Endothelial cell of umbilical vein (primary cell): Measurements from ENCODE around the gene CNKSR1. TPM values are rescaled to one million over a fixed set of nuclear protein-coding genes. Genes with fewer than 3 reads are reported as not detected.

Experiments used
- BruUV-seq: library from RNA; stranded (reverse); fragments of 400-500 nt; replicated peaks from 2 replicates; lab custom pipeline; 2021; lab: Mats Ljungman, UMichigan
- CTCF ChIA-PET: fragments of 300-600, 350-600 bp; sonication (Branson Sonifier 250); formaldehyde crosslinking; loops from one replicate; lab custom pipeline; 2021; ENCODE audit warnings: antibody characterized with exemption, inconsistent platforms; lab: Charles Lee
- POLR2A ChIA-PET: fragments of 300-600, 350-600 bp; sonication (Branson Sonifier 250); formaldehyde crosslinking; loops from one replicate; lab custom pipeline; 2021; ENCODE audit warnings: antibody characterized with exemption, inconsistent platforms; lab: Charles Lee
- DNase-seq: peaks from one replicate; pipeline ENCODE4 v3.0.0-alpha.2; 2011; ENCODE audit warnings: low read depth, low spot score
- FAIRE-seq: peaks from 2 replicates; lab custom pipeline; 2011; peaks lifted over from hg19 to GRCh38; lab: Jason Lieb, UNC
- H2AFZ ChIP-seq: 2 replicates; pipeline ENCODE4 v1.6.0; 2012; ENCODE audit warnings: low read depth, low read length, control low read depth, inconsistent platforms
- H3K27ac ChIP-seq: 2 replicates; pipeline ENCODE4 v1.5.1; 2011; ENCODE audit warnings: low read depth, mild to moderate bottlenecking, control low read depth, low read length, moderate library complexity; ENCODE audit not compliant: insufficient read depth
- H3K27me3 ChIP-seq, 2 experiments: 2 replicates each; pipeline versions ENCODE4 v1.6.0 to v1.6.1; 2011; ENCODE audit warnings: low read length in 2 of 2, mixed read lengths in 1 of 2; ENCODE audit not compliant: control insufficient read depth in 2 of 2, insufficient read depth in 2 of 2
- H3K36me3 ChIP-seq, 2 experiments: 2 replicates in 1 of 2; 3 replicates in 1 of 2; pipeline ENCODE4 v1.5.1; 2011; ENCODE audit warnings: low read length in 2 of 2, mild to moderate bottlenecking in 1 of 2, moderate library complexity in 1 of 2; ENCODE audit not compliant: control insufficient read depth in 2 of 2, insufficient read depth in 2 of 2; ENCODE audit errors: extremely low read depth in 1 of 2
- H3K4me1 ChIP-seq: 3 replicates; pipeline ENCODE4 v1.5.1; 2011; ENCODE audit warnings: mild to moderate bottlenecking, low read length; ENCODE audit not compliant: control insufficient read depth, insufficient read depth; ENCODE audit errors: extremely low read depth
- H3K4me2 ChIP-seq: 2 replicates; pipeline ENCODE4 v1.6.1; 2011; ENCODE audit warnings: low read length, control low read depth, mixed read lengths; ENCODE audit not compliant: insufficient read depth
- H3K4me3 ChIP-seq, 3 experiments: fragments of 200-600 bp in 1 of 3; sonication (generic), shearing (Covaris generic) in 1 of 3; replicated peaks in 1 of 3; 2 replicates each; pipeline ENCODE4 v1.5.1; 2011 to 2016; ENCODE audit warnings: control low read depth in 3 of 3, low read length in 3 of 3, mild to moderate bottlenecking in 2 of 3, inconsistent platforms in 1 of 3, low read depth in 1 of 3, moderate library complexity in 1 of 3; ENCODE audit not compliant: insufficient read depth in 1 of 3
- H3K79me2 ChIP-seq: 2 replicates; pipeline ENCODE4 v1.6.0; 2012; ENCODE audit warnings: low read length, inconsistent platforms; ENCODE audit not compliant: control insufficient read depth, insufficient read depth
- H3K9ac ChIP-seq: replicated peaks from 2 replicates; pipeline ENCODE3; 2011; ENCODE audit warnings: low read length, control low read depth; ENCODE audit not compliant: insufficient read depth; ENCODE audit errors: extremely low read depth
- H3K9me1 ChIP-seq: replicated peaks from 3 replicates; pipeline ENCODE4 v1.6.0; 2011; ENCODE audit warnings: mild to moderate bottlenecking, low read length; ENCODE audit not compliant: control insufficient read depth, insufficient read depth; ENCODE audit errors: extremely low read depth
- H3K9me3 ChIP-seq: replicated peaks from 2 replicates; pipeline ENCODE4 v1.5.1; 2012; ENCODE audit warnings: low read length, inconsistent platforms; ENCODE audit not compliant: control insufficient read depth, insufficient read depth
- H4K20me1 ChIP-seq: replicated peaks from 2 replicates; pipeline ENCODE3; 2011; ENCODE audit warnings: mild to moderate bottlenecking, low read length; ENCODE audit not compliant: control insufficient read depth, insufficient read depth; ENCODE audit errors: extremely low read depth
- EZH2 ChIP-seq: IDR thresholded peaks from 2 replicates; pipeline ENCODE4 v1.6.1; 2012; ENCODE audit warnings: borderline replicate concordance, low read depth, mild to moderate bottlenecking, moderate library complexity, low read length, inconsistent platforms; ENCODE audit not compliant: severe bottlenecking
- FOS ChIP-seq: IDR thresholded peaks from 2 replicates; pipeline ENCODE4 v1.6.1; 2011; ENCODE audit warnings: mild to moderate bottlenecking, low read length, moderate library complexity, borderline replicate concordance; ENCODE audit not compliant: insufficient read depth
- GATA2 ChIP-seq: IDR thresholded peaks from 2 replicates; pipeline ENCODE4 v1.7.0; 2011; ENCODE audit warnings: low read depth, mild to moderate bottlenecking, moderate library complexity, mixed read lengths, low read length; ENCODE audit not compliant: insufficient read length, insufficient read depth
- JUN ChIP-seq: IDR thresholded peaks from 2 replicates; pipeline ENCODE4 v1.6.1; 2011; ENCODE audit warnings: borderline replicate concordance, low read depth; ENCODE audit not compliant: insufficient read length, insufficient read depth
- MYC ChIP-seq: IDR thresholded peaks from one replicate; pipeline ENCODE4 v1.6.1; 2011; ENCODE audit warnings: mild to moderate bottlenecking, low read depth, low read length
- POLR2A ChIP-seq: IDR thresholded peaks from 2 replicates; pipeline ENCODE4 v1.6.1; 2012; ENCODE audit warnings: low read depth, mild to moderate bottlenecking, control low read depth, low read length
- POLR2AphosphoS5 ChIP-seq: IDR thresholded peaks from 2 replicates; pipeline ENCODE4 v1.6.1; 2012; ENCODE audit warnings: low read depth, mild to moderate bottlenecking, control low read depth, low read length, moderate library complexity; ENCODE audit not compliant: insufficient read depth
- dilution Hi-C: fragments of 300-500 bp; cut with MboI; formaldehyde crosslinking; loops from one replicate; pipeline ENCODE4 v1.15.0; 2019; ENCODE audit warnings: low sequenced_read_pairs; ENCODE audit not compliant: extremely low pct_ligation_motif_present
- intact Hi-C: fragments of 100-400 bp; cut with micrococcal nuclease; formaldehyde crosslinking; loops from one replicate; pipeline ENCODE4 v1.10.0; 2022
- polyA plus RNA-seq, 4 experiments: library from polyadenylated mRNA; depleted of rRNA in 3 of 4; stranded (reverse) in 3 of 4; unstranded in 1 of 4; fragments of >200 nt; gene quantifications; 2 replicates each; pipeline versions ENCODE4 v1.2.1 to v1.2.3, GENCODE V29; 2011 to 2012; ENCODE audit warnings: missing spikeins in 1 of 4
- total RNA-seq: library from RNA; stranded (reverse); gene quantifications from 2 replicates; pipeline ENCODE4 v1.2.3, GENCODE V29; 2021
- TF ChIP-seq, protein P1 (sequence below), 2 donors: IDR thresholded peaks; 1 replicate in 1 of 2; 2 replicates in 1 of 2; pipeline ENCODE4 v1.5.1; 2011; ENCODE audit warnings: low read length in 2 of 2, mild to moderate bottlenecking in 2 of 2, moderate library complexity in 2 of 2, control low read depth in 1 of 2, inconsistent platforms in 1 of 2, low read depth in 1 of 2; ENCODE audit not compliant: insufficient read depth in 1 of 2; ENCODE audit errors: extremely low read depth in 1 of 2
- TF ChIP-seq, protein P2 (sequence below): IDR thresholded peaks from 2 replicates; pipeline ENCODE4 v1.6.1; 2011; ENCODE audit not compliant: insufficient read depth, insufficient read length

The CNKSR1 gene
- total and polyA plus RNA-seq, 2 donors (not counting 3 experiments of a cell fraction or from before 2014, with no cell fraction given), result 0.22 TPM; not detected in 1

DNA sequence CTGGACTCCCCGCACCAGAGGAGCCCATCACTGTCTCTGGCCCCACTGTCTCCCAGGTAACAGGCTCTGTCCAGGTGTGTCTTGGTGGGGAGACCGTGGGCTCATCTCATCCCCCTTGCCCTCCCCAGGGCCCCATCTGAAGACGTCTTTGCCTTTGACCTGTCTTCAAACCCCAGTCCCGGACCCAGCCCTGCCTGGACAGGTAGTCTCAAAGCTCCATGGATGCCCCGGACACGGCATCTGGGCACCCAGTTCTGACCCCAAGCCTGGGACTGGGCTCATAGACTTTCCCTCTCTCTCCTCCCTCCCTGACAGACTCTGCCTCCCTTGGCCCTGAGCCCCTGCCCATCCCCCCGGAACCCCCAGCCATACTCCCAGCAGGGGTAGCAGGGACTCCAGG lies 6.8 kb downstream of the CNKSR1 start:
- no peak overlapping the region for H3K27ac ChIP-seq
- H4K20me1 ChIP-seq, result no peaks in the 10 kb centered on the region
- TF ChIP-seq EZH2 (no peak), MYC (no peak), POLR2AphosphoS5 (no peak), FOS (no peak), JUN (no peak), POLR2A (no peak), GATA2 (no peak)
- TF ChIP-seq, protein P1, sequence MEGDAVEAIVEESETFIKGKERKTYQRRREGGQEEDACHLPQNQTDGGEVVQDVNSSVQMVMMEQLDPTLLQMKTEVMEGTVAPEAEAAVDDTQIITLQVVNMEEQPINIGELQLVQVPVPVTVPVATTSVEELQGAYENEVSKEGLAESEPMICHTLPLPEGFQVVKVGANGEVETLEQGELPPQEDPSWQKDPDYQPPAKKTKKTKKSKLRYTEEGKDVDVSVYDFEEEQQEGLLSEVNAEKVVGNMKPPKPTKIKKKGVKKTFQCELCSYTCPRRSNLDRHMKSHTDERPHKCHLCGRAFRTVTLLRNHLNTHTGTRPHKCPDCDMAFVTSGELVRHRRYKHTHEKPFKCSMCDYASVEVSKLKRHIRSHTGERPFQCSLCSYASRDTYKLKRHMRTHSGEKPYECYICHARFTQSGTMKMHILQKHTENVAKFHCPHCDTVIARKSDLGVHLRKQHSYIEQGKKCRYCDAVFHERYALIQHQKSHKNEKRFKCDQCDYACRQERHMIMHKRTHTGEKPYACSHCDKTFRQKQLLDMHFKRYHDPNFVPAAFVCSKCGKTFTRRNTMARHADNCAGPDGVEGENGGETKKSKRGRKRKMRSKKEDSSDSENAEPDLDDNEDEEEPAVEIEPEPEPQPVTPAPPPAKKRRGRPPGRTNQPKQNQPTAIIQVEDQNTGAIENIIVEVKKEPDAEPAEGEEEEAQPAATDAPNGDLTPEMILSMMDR (IDR thresholded peaks at IDR 0.05; ENCODE audit: extremely low read depth in 1 of 2, insufficient read depth in 1 of 2, low read depth in 1 of 2, low read length in 2 of 2), result no peak
- TF ChIP-seq, protein P2, sequence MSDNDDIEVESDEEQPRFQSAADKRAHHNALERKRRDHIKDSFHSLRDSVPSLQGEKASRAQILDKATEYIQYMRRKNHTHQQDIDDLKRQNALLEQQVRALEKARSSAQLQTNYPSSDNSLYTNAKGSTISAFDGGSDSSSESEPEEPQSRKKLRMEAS, result no peak
- ChIA-PET CTCF (interaction anchor here (1.6 kb wide), 1 partner anchor 14 kb away, joined by 6 read pairs; the partner anchor contains the start of gene ZNF593), POLR2A (no interaction called here)
- no peaks in the 10 kb centered on the region for H3K9me1 ChIP-seq
- intact Hi-C loops, result no loop called here
- DNase-seq (no peak), FAIRE-seq (no peak)
- no peak overlapping the region for H3K9ac ChIP-seq
- H3K79me2 ChIP-seq, result no peaks in the 10 kb centered on the region
- BruUV-seq, result no TSS peak
- H3K36me3 ChIP-seq, result no peaks in the 10 kb centered on the region
- no peak overlapping the region for H3K4me3 ChIP-seq
- H2AFZ ChIP-seq, result no peak overlapping the region
- dilution Hi-C loops, result no loop called here
- no peaks in the 10 kb centered on the region for H3K9me3 ChIP-seq
- no peaks in the 10 kb centered on the region for H3K27me3 ChIP-seq
- no peak overlapping the region for H3K4me2 ChIP-seq
- no peaks in the 10 kb centered on the region for H3K4me1 ChIP-seq
